Liver (tissue), 3 donors: ENCODE results near the gene IL22RA1.

Experiments used
- ATF3 ChIP-seq: IDR thresholded peaks from 2 replicates; pipeline ENCODE4 v1.6.1; 2016; ENCODE audit warnings: antibody characterized with exemption
- CTCF ChIP-seq: fragments of 150-350 bp; IDR thresholded peaks from 2 replicates; pipeline ENCODE4 v1.5.1; 2017; ENCODE audit warnings: improper control_type of control experiment, low read depth, low read length; ENCODE audit not compliant: missing input control
- TAF1 ChIP-seq: conservative IDR thresholded peaks from 2 replicates; pipeline ENCODE4 v1.6.1; 2016; ENCODE audit warnings: antibody characterized with exemption, mild to moderate bottlenecking
- YY1 ChIP-seq: IDR thresholded peaks from 2 replicates; pipeline ENCODE4 v1.6.1; 2016; ENCODE audit warnings: antibody characterized with exemption, mild to moderate bottlenecking
- TF ChIP-seq, protein P1 (sequence below): IDR thresholded peaks from 2 replicates; pipeline ENCODE4 v1.6.1; 2016; ENCODE audit warnings: antibody characterized with exemption, mild to moderate bottlenecking
- donor health status: healthy.
- donor health status: healthy.

DNA sequence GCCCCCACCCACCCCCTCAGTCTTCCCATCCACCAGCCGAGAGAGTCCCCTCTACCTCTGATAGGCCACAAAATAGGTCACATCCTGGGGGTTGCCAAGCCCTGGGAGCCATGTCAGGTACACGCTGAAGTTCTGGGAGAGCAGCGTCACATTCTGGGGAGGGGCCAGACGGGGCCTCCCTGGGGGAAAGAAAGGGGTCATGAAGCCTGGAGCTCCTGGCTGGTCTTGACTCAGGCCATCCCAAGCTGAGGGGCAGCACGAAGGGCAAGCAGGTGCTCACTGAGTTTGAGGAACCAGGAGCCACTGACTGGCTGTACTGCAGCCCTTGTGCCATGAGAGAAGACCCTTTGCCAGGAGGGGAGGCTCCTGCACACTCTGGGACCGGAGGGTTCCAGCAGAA is 37.7 kb upstream of the IL22RA1 start:
- TF ChIP-seq CTCF (no peak), ATF3 (no peak), YY1 (no peak), TAF1 (no peak)
- TF ChIP-seq, protein P1, sequence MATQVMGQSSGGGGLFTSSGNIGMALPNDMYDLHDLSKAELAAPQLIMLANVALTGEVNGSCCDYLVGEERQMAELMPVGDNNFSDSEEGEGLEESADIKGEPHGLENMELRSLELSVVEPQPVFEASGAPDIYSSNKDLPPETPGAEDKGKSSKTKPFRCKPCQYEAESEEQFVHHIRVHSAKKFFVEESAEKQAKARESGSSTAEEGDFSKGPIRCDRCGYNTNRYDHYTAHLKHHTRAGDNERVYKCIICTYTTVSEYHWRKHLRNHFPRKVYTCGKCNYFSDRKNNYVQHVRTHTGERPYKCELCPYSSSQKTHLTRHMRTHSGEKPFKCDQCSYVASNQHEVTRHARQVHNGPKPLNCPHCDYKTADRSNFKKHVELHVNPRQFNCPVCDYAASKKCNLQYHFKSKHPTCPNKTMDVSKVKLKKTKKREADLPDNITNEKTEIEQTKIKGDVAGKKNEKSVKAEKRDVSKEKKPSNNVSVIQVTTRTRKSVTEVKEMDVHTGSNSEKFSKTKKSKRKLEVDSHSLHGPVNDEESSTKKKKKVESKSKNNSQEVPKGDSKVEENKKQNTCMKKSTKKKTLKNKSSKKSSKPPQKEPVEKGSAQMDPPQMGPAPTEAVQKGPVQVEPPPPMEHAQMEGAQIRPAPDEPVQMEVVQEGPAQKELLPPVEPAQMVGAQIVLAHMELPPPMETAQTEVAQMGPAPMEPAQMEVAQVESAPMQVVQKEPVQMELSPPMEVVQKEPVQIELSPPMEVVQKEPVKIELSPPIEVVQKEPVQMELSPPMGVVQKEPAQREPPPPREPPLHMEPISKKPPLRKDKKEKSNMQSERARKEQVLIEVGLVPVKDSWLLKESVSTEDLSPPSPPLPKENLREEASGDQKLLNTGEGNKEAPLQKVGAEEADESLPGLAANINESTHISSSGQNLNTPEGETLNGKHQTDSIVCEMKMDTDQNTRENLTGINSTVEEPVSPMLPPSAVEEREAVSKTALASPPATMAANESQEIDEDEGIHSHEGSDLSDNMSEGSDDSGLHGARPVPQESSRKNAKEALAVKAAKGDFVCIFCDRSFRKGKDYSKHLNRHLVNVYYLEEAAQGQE = no peak
